ENCODE results near the gene C9orf152.

Gene C9orf152

DNA sequence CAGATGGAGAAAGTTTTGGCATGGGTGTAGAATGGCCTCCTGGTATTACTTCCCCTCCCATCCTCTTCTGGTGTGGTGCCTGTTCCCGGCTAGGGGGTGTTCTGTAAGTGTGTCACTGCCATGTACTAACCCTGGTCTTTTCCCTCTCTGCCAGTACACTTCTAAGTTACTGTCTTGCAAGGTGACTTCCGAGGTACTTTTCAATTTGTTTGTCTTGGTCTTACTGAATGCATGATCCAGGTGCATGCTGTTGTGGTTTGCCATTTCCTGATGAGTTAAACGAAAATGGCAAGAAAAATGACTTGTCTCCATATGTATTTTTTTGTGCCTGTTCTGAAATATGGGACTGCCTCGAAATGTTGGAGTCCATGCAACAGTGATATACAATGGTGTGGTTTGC is 46.0 kb downstream of the C9orf152 start:
- DNase-seq = peak; percentile 71

DNA sequence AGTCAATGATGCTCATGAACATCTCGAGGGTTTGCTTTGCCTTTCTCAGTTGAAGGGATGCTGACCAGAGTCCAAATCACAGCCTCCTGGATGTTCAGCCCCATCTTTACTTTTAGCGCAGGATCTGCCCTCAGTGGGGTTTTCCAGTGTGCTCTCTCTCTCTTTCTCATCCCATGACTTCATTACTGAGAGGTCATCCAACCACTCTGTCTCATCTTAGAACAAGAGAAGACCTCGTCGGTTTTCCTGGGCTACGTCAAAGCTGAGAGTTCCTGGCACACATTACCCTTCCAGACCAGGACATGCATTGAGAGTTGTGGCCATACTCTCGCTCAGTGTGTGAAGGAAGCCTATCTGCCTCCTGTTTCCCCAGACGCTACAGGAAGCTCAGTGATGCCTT is 47.3 kb downstream of the C9orf152 start:
- H3K4me3 ChIP-seq (ENCODE audit: low read depth in 1 of 2, low read length in 2 of 2) = peak overlapping the region in 1 of 2 experiments; percentile 41; a peak in 1 of 4 replicates
- TF ChIP-seq CTCF (IDR thresholded peaks at IDR 0.05; ENCODE audit: borderline replicate concordance, extremely low read depth, low read length, poor library complexity, severe bottlenecking) = no peak
- TF ChIP-seq EZH2 (IDR thresholded peaks at IDR 0.05; ENCODE audit: borderline replicate concordance, low read depth, low read length, severe bottlenecking) = no peak
- peaks cover 95% of the 10 kb centered on the region for H3K79me2 ChIP-seq (ENCODE audit: insufficient read depth, low read length)
- H3K36me3 ChIP-seq (ENCODE audit: insufficient read depth, low read length) = peaks cover 65% of the 10 kb centered on the region
- H3K4me1 ChIP-seq (ENCODE audit: insufficient read depth, low read length) = peaks cover 89% of the 10 kb centered on the region
- H2AFZ ChIP-seq (ENCODE audit: low read depth, low read length) = no peak overlapping the region
- H3K27me3 ChIP-seq (ENCODE audit: insufficient read depth, low read length, poor library complexity) = no peaks in the 10 kb centered on the region
- no peaks in the 10 kb centered on the region for H4K20me1 ChIP-seq (ENCODE audit: insufficient read depth, low read length)
- peak overlapping the region; percentile 54 for H3K4me2 ChIP-seq (ENCODE audit: insufficient read depth, low read length)
- H3K9me3 ChIP-seq (ENCODE audit: insufficient read depth, low read length, severe bottlenecking) = no peaks in the 10 kb centered on the region
- DNase-seq = no peak
- peak overlapping the region; percentile 69 for H3K9ac ChIP-seq (ENCODE audit: low read depth, low read length)
- ATAC-seq (ENCODE audit: insufficient read depth, low read depth) = no peak
- H3K27ac ChIP-seq (ENCODE audit: low read length) = peak overlapping the region; percentile 100

More for the DNA sequence above, 46.0 kb downstream of the C9orf152 start:
- H3K4me1 ChIP-seq (ENCODE audit: insufficient read depth, low read length) = peaks cover 76% of the 10 kb centered on the region
- H3K27ac ChIP-seq (ENCODE audit: low read length) = peak overlapping the region; percentile 100
- peaks cover 98% of the 10 kb centered on the region for H3K79me2 ChIP-seq (ENCODE audit: insufficient read depth, low read length)
- H3K9me3 ChIP-seq (ENCODE audit: insufficient read depth, low read length, severe bottlenecking) = no peaks in the 10 kb centered on the region
- ATAC-seq (ENCODE audit: insufficient read depth, low read depth) = peak; percentile 76
- peak overlapping the region in 1 of 2 experiments; percentile 5; a peak in 1 of 4 replicates for H3K4me3 ChIP-seq (ENCODE audit: low read depth in 1 of 2, low read length in 2 of 2)
- H2AFZ ChIP-seq (ENCODE audit: low read depth, low read length) = no peak overlapping the region
- peak overlapping the region; percentile 54 for H3K4me2 ChIP-seq (ENCODE audit: insufficient read depth, low read length)
- peaks cover 77% of the 10 kb centered on the region for H3K36me3 ChIP-seq (ENCODE audit: insufficient read depth, low read length)
- no peaks in the 10 kb centered on the region for H3K27me3 ChIP-seq (ENCODE audit: insufficient read depth, low read length, poor library complexity)
- H3K9ac ChIP-seq (ENCODE audit: low read depth, low read length) = peak overlapping the region; percentile 69
- TF ChIP-seq EZH2 (IDR thresholded peaks at IDR 0.05; ENCODE audit: borderline replicate concordance, low read depth, low read length, severe bottlenecking) (no peak), CTCF (IDR thresholded peaks at IDR 0.05; ENCODE audit: borderline replicate concordance, extremely low read depth, low read length, poor library complexity, severe bottlenecking) (no peak)
- no peaks in the 10 kb centered on the region for H4K20me1 ChIP-seq (ENCODE audit: insufficient read depth, low read length)

DNA sequence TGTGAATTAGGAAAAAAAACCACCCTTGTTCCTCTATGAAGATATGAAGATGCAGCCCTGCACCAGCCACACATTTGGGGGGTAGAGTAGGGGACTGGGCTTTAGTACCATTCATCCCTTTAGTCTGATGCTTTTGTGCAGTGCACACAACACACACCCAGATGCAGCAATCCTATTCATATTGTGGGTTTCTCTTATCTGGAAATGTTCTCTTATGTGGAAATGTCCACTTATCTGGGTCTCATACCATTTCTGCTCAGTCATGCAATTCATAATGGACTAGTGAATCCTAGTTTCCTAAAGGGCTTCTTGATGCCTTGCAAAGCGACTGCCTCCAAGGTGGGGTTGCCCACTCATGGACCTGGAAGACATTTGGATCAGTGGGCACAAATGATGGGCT is 47.8 kb downstream of the C9orf152 start:
- Histone ChIP-seq H3K4me2 (ENCODE audit: insufficient read depth, low read length) (peak overlapping the region; percentile 54), H3K79me2 (ENCODE audit: insufficient read depth, low read length) (peaks cover 95% of the 10 kb centered on the region), H3K4me3 (ENCODE audit: low read depth in 1 of 2, low read length in 2 of 2) (peak overlapping the region in 1 of 2 experiments; percentile 41; a peak in 1 of 4 replicates), H2AFZ (ENCODE audit: low read depth, low read length) (no peak overlapping the region), H3K9me3 (ENCODE audit: insufficient read depth, low read length, severe bottlenecking) (no peaks in the 10 kb centered on the region), H3K9ac (ENCODE audit: low read depth, low read length) (peak overlapping the region; percentile 69), H3K27ac (ENCODE audit: low read length) (peak overlapping the region; percentile 100), H3K27me3 (ENCODE audit: insufficient read depth, low read length, poor library complexity) (no peaks in the 10 kb centered on the region), H4K20me1 (ENCODE audit: insufficient read depth, low read length) (no peaks in the 10 kb centered on the region), H3K36me3 (ENCODE audit: insufficient read depth, low read length) (peaks cover 65% of the 10 kb centered on the region), H3K4me1 (ENCODE audit: insufficient read depth, low read length) (peaks cover 94% of the 10 kb centered on the region)
- ATAC-seq (ENCODE audit: insufficient read depth, low read depth) (no peak), DNase-seq (no peak)
- TF ChIP-seq CTCF (IDR thresholded peaks at IDR 0.05; ENCODE audit: borderline replicate concordance, extremely low read depth, low read length, poor library complexity, severe bottlenecking) (no peak), EZH2 (IDR thresholded peaks at IDR 0.05; ENCODE audit: borderline replicate concordance, low read depth, low read length, severe bottlenecking) (no peak)

Data from DND-41 (cell line).